NCI-H128 (cell line): Measurements from ENCODE around the gene PI4K2B.
"Not testable (repeated sequence)": the region's sequence is repeated elsewhere in the genome, so short reads cannot be mapped to it uniquely, and the experiment has no call there.

Source experiments
- DNase-seq: peaks from one replicate; lab custom pipeline; 2025; ENCODE audit not compliant: unreplicated experiment; lab: John Stamatoyannopoulos, UW

The PI4K2B gene

DNA sequence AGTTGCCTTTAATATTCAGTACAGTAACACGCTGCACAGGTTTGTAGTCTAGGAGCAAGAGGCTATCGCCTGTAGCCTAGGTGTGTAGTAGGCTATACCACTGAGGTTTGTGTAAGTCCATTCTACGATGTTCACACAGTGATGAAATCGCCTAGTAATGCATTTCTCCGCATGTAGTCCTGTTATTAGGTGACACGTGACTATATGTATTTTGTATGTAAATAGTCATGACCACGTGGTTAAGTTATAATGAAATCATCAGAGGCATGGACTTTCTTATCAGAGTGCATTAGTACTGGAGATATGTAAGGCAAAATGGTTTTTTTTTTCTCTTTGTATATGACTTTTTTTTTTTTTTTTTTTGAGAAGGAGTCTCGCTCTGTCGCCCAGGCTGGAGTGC, 68.8 kb downstream of the PI4K2B start:
- DNase-seq, result no peak

- DNase-seq, result no peak
These were observed 69.7 kb downstream of the PI4K2B start for GRCh38 chr4:25303578-25303977.

- DNase-seq, result no peak
These were observed 72.8 kb downstream of the PI4K2B start for GRCh38 chr4:25306518-25307057.

DNA sequence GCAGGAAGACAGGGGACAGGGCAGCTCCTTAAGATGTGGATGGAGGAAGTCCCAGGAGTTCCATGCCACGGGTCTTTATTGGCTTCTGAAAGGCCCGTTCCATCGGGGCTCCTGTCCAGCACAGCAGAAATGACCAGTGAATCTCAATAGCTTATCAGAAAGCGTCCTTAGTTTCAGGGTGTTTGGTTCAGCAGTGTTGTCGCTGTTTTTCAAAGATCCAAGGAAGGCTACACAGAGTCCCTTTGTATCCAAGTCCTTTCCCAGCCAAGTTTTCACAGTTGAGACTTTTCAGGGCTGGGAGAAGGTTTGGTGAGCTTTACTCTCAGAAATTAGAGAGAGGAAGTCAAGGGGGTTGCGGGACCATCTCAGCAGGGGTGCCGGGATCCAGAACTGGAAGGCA, 73.8 kb downstream of the PI4K2B start:
- no peak for DNase-seq

DNA sequence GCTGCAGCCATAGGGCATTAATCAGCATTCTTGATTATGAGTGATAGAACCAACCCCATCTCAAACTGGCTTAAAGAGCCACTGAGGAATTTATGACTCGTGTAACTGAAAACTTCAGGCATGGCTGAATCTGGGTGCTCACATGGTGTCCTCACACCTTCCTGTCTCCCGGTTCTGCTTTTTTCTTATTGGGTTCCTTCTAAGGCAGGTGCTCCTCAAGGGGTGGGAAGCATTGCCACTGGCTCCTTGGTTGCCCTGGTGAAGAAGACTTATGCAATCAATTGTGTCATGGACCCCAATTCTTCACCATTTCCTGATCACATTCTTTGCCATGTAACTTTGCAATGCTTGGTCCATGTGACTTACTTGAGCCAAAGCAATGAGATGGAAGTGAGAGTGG, 74.5 kb downstream of the PI4K2B start:
- DNase-seq, result no peak

DNA sequence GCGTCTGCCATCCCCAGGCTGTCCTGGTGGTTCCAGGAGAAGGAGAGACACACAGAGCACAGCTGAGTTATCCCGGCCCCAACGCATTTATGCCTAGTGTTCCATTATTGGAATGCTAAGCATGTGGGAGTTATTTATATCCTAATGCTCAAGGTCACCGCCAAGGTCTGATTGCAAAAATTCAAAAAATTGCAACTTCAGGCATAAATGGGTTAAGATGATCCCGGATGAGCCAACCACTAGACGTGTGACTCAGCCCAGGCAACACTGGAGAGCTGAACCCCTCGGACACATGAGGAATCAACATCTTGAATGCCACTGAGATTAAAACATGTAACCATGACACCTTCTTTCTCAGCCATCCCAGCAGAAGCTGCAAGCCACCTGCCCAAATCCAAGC, 74.9 kb downstream of the PI4K2B start:
- no peak for DNase-seq

GRCh38 chr4:25310066-25310802, 76.4 kb downstream of the PI4K2B start:
- no peak for DNase-seq

- no peak for DNase-seq
These were observed 77.0 kb downstream of the PI4K2B start for GRCh38 chr4:25310803-25311166.

- peak; percentile 61 for DNase-seq
These were observed 78.8 kb downstream of the PI4K2B start, which contains the start of gene ZCCHC4 for GRCh38 chr4:25312496-25313200. Gene ZCCHC4 (plus strand): TSS chr4:25312774. CDS start chr4:25312810, 36 bp downstream.

GRCh38 chr4:25313201-25313895, 79.5 kb downstream of the PI4K2B start:
- no peak for DNase-seq

DNA sequence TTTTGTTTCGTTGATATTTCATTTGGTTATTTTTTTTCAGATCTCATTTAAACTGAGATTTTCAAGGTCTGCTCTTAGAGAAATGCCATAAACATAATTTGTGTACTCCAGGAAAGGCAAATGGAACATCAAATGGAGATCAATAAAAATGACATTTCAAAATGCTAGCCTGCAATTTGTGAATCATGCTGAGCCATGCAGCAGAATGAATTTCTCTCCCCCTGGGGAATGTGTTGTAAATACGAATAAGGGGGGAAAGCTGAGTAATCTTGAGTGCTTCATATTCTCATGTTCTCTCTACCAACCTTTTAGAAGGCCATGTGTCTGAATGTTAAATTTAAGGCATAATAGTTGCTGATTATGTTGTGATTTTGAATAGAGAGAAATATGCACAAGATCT, 86.5 kb downstream of the PI4K2B start:
- no peak for DNase-seq

DNA sequence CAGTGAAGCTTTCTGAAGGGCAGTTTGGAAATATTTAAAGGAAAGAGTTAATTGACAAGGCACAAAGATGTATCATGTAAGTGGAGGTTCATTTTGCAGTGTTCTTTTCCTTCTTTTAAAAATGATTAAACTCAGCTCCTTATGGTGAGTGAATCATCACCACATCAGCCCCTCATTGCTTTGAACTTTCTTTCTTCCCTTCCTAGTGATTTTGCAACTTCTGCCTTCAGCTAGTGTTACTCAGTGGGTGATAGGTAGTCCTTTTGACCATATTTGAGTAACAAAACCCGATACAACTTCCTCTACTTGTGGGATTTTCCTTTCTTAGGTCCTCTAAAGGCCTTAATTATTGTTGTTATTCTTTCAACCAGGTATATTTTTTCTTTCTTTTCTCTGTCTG, 86.9 kb downstream of the PI4K2B start:
- no peak for DNase-seq

- no peak for DNase-seq
These were observed 87.9 kb downstream of the PI4K2B start for GRCh38 chr4:25321703-25322102.

- DNase-seq, result not testable (repeated sequence)
These were observed 94.6 kb downstream of the PI4K2B start for GRCh38 chr4:25328463-25328862.
